ENCODE measurements around the gene EIF4E2.

The EIF4E2 gene

DNA sequence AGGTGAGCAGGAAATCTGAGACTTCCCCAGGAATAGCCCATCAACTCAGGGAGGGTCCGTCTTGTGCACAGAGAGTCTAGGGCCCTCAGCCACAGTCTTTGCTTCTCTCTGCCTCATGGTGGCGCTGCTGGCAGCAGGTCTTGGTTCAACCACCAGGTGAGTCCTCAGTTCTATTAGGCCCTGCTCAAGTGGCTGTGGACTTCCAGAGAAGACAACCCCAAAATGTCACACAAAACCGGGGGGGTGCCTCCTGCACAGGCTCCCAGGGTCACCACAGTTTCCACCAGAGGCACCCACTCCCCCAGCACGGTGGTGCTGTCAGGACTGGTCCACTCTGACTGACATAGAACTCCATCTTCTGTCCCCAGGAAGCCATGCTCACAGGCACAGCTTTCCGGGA is 13.4 kb upstream of the EIF4E2 start:
- Histone ChIP-seq H3K14ac (ENCODE audit: low read length) (no peak overlapping the region), H2BK120ac (ENCODE audit: low read depth, low read length) (no peak overlapping the region), H3K9me3 (replicated peaks in 1 of 2; ENCODE audit: control insufficient read depth in 2 of 2, insufficient read depth in 1 of 2, low read depth in 1 of 2, low read length in 2 of 2) (peaks cover 0 to 2% of the 10 kb centered on the region in 2 donors), H2BK5ac (ENCODE audit: low read length) (no peak overlapping the region), H3K36me3 (replicated peaks in 1 of 2; ENCODE audit: control insufficient read depth in 2 of 2, insufficient read depth in 2 of 2, low read length in 2 of 2) (no peaks in the 10 kb centered on the region), H4K91ac (ENCODE audit: low read depth, low read length, poor library complexity) (no peak overlapping the region), H3K79me1 (ENCODE audit: low read depth, low read length) (peaks cover 2% of the 10 kb centered on the region), H2BK12ac (ENCODE audit: low read length) (no peak overlapping the region), H3K27ac (replicated peaks; ENCODE audit: low read length) (no peak overlapping the region), H3K4ac (ENCODE audit: low read length) (no peak overlapping the region), H2BK15ac (ENCODE audit: low read length) (no peak overlapping the region), H3K23ac (ENCODE audit: low read depth, low read length, poor library complexity) (no peak overlapping the region), H3K4me3 (ENCODE audit: low read length in 2 of 2) (no peak overlapping the region), H3K27me3 (ENCODE audit: control insufficient read depth in 3 of 3, insufficient read depth in 3 of 3, low read depth in 1 of 3, low read length in 3 of 3) (no peaks in the 10 kb centered on the region), H2AK5ac (ENCODE audit: low read depth, low read length) (no peak overlapping the region), H2AFZ (ENCODE audit: low read length) (no peak overlapping the region), H3K4me1 (ENCODE audit: control insufficient read depth in 2 of 2, insufficient read depth in 1 of 2, low read depth in 1 of 2, low read length in 2 of 2) (peaks cover 6 to 17% of the 10 kb centered on the region in 2 donors), H4K8ac (ENCODE audit: low read depth, low read length) (no peak overlapping the region), H3K4me2 (ENCODE audit: insufficient read depth, low read length, poor library complexity, severe bottlenecking) (no peak overlapping the region), H3K18ac (ENCODE audit: low read length) (no peak overlapping the region), H3K9ac (ENCODE audit: low read depth, low read length, poor library complexity) (no peak overlapping the region)
- no CpG with 5 or more reads among the region's 5 CpGs for WGBS, 2 donors (ENCODE audit: extremely low coverage in 2 of 2, insufficient read length in 2 of 2, insufficient replicate concordance in 1 of 2)
- DNase-seq (ENCODE audit: low spot score): no peak

DNA sequence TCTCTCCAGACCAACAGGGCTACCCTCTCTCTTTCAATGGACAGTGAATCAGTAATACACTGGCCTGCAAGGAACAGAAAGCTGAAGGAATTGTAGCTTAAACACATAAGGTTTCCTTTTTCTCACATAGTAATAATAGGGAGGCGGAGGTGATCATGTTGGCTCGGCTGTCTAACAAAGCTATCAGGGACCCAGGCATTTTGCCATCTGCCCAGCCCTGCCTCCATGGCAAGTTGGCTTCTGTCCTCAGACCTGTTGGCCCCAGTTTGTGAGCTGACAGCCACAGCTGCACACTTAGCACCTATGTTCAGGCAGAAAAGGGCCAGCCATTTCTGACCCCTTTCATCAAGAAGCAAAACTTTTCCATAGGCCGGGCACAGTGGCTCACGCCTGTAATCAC is 13.0 kb upstream of the EIF4E2 start:
- no peak overlapping the region for H2AK5ac ChIP-seq (ENCODE audit: low read depth, low read length)
- H3K27ac ChIP-seq (replicated peaks; ENCODE audit: low read length): no peak overlapping the region
- no peak overlapping the region for H3K4me2 ChIP-seq (ENCODE audit: insufficient read depth, low read length, poor library complexity, severe bottlenecking)
- H2AFZ ChIP-seq (ENCODE audit: low read length): no peak overlapping the region
- no peak overlapping the region for H4K91ac ChIP-seq (ENCODE audit: low read depth, low read length, poor library complexity)
- H3K4me1 ChIP-seq (ENCODE audit: control insufficient read depth in 2 of 2, insufficient read depth in 1 of 2, low read depth in 1 of 2, low read length in 2 of 2): peaks cover 6 to 17% of the 10 kb centered on the region in 2 donors
- no peaks in the 10 kb centered on the region for H3K27me3 ChIP-seq (ENCODE audit: control insufficient read depth in 3 of 3, insufficient read depth in 3 of 3, low read depth in 1 of 3, low read length in 3 of 3)
- no peak overlapping the region for H2BK15ac ChIP-seq (ENCODE audit: low read length)
- no peak overlapping the region for H2BK120ac ChIP-seq (ENCODE audit: low read depth, low read length)
- no peak overlapping the region for H3K14ac ChIP-seq (ENCODE audit: low read length)
- H2BK5ac ChIP-seq (ENCODE audit: low read length): no peak overlapping the region
- H4K8ac ChIP-seq (ENCODE audit: low read depth, low read length): no peak overlapping the region
- H3K18ac ChIP-seq (ENCODE audit: low read length): no peak overlapping the region
- WGBS, 2 donors (ENCODE audit: extremely low coverage in 2 of 2, insufficient read length in 2 of 2, insufficient replicate concordance in 1 of 2): no CpG with 5 or more reads among the region's 4 CpGs
- H3K4ac ChIP-seq (ENCODE audit: low read length): no peak overlapping the region
- H3K79me1 ChIP-seq (ENCODE audit: low read depth, low read length): peaks cover 1% of the 10 kb centered on the region
- no peak for DNase-seq (ENCODE audit: low spot score)
- no peak overlapping the region for H3K9ac ChIP-seq (ENCODE audit: low read depth, low read length, poor library complexity)
- H3K36me3 ChIP-seq (replicated peaks in 1 of 2; ENCODE audit: control insufficient read depth in 2 of 2, insufficient read depth in 2 of 2, low read length in 2 of 2): no peaks in the 10 kb centered on the region
- H2BK12ac ChIP-seq (ENCODE audit: low read length): no peak overlapping the region
- H3K9me3 ChIP-seq (replicated peaks in 1 of 2; ENCODE audit: control insufficient read depth in 2 of 2, insufficient read depth in 1 of 2, low read depth in 1 of 2, low read length in 2 of 2): peaks cover 0 to 2% of the 10 kb centered on the region in 2 donors
- no peak overlapping the region for H3K4me3 ChIP-seq (ENCODE audit: low read length in 2 of 2)
- H3K23ac ChIP-seq (ENCODE audit: low read depth, low read length, poor library complexity): no peak overlapping the region

DNA sequence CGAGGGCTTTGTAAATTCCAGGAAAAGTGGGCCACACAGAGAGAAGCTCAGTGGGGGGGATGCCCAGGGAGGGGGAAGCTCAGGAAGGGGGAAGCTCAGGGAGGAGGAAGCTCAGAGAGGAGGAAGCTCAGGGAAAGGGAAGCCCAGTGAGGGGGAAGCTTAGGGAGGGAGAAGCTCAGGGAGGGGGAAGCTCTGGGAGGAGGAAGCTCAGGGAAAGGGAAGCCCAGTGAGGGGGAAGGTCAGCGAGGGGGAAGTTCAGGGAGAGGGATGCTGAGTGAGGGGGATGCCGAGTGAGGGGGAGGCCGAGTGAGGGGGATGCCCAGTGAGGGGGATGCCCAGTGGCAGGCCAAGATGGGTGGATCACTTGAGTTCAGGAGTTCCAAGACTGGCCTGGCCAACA is 11.8 kb upstream of the EIF4E2 start:
- Histone ChIP-seq H4K91ac (ENCODE audit: low read depth, low read length, poor library complexity) (no peak overlapping the region), H2BK120ac (ENCODE audit: low read depth, low read length) (no peak overlapping the region), H3K4me1 (ENCODE audit: control insufficient read depth in 2 of 2, insufficient read depth in 1 of 2, low read depth in 1 of 2, low read length in 2 of 2) (peaks cover 6 to 17% of the 10 kb centered on the region in 2 donors), H3K4ac (ENCODE audit: low read length) (no peak overlapping the region), H4K8ac (ENCODE audit: low read depth, low read length) (no peak overlapping the region), H3K27ac (replicated peaks; ENCODE audit: low read length) (no peak overlapping the region), H3K9me3 (replicated peaks in 1 of 2; ENCODE audit: control insufficient read depth in 2 of 2, insufficient read depth in 1 of 2, low read depth in 1 of 2, low read length in 2 of 2) (peaks cover 0 to 2% of the 10 kb centered on the region in 2 donors), H3K4me2 (ENCODE audit: insufficient read depth, low read length, poor library complexity, severe bottlenecking) (no peak overlapping the region), H2BK15ac (ENCODE audit: low read length) (no peak overlapping the region), H3K23ac (ENCODE audit: low read depth, low read length, poor library complexity) (no peak overlapping the region), H3K18ac (ENCODE audit: low read length) (peak overlapping the region; percentile 19), H2BK12ac (ENCODE audit: low read length) (no peak overlapping the region), H3K14ac (ENCODE audit: low read length) (no peak overlapping the region), H3K4me3 (ENCODE audit: low read length in 2 of 2) (no peak overlapping the region), H2BK5ac (ENCODE audit: low read length) (no peak overlapping the region), H2AFZ (ENCODE audit: low read length) (no peak overlapping the region), H3K27me3 (ENCODE audit: control insufficient read depth in 3 of 3, insufficient read depth in 3 of 3, low read depth in 1 of 3, low read length in 3 of 3) (no peaks in the 10 kb centered on the region), H3K36me3 (replicated peaks in 1 of 2; ENCODE audit: control insufficient read depth in 2 of 2, insufficient read depth in 2 of 2, low read length in 2 of 2) (peaks cover 0 to 2% of the 10 kb centered on the region in 2 donors), H2AK5ac (ENCODE audit: low read depth, low read length) (no peak overlapping the region), H3K79me1 (ENCODE audit: low read depth, low read length) (no peaks in the 10 kb centered on the region), H3K9ac (ENCODE audit: low read depth, low read length, poor library complexity) (no peak overlapping the region)
- no peak for DNase-seq (ENCODE audit: low spot score)
- WGBS, 2 donors (ENCODE audit: extremely low coverage in 2 of 2, insufficient read length in 2 of 2, insufficient replicate concordance in 1 of 2): no CpG with 5 or more reads among the region's 4 CpGs

DNA sequence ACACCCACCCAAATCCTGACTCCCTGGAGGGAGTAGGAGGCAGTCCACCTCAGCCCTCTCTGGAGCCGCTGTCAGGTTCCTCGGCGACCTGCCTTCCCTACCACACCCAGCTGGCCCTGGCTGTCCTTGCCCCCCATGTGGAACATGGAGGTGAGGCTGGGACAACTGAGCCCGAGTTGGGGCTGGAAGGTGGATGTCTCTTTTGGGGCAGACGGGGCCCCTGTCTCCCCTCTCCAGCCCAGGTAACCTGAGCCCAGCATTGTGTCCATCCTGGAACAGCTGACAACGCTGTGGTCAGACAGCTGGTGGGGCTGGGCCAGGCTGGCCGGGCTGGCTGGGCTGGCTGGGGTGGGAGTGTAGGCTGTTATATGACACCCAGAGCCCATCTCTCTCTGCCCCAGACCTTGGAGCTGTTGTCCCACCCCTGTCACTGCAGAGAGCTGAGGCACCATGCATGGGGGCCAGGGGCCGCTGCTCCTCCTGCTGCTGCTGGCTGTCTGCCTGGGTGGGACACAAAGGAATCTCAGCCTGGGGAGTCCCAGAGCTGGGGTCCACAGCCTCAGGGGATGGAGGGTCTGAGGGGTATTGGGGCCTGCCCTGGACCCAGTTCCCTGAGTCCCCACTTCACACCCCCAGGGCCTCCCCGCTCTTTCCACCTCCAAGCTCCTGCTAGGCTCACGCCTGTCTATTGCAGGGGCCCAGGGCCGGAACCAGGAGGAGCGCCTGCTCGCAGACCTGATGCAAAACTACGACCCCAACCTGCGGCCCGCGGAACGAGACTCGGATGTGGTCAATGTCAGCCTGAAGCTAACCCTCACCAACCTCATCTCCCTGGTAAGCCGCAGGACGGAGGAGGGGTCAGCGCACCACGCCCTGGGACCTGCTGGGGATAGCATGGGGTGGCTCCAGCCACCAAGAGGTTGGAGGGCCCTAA is 10.9 kb upstream of the EIF4E2 start, which contains the start of gene CHRNG:
Gene CHRNG (plus strand): TSS at position 395 of the 934 bp plus-strand sequence. CDS start 56 bp downstream, at position 451.
- Histone ChIP-seq H3K23ac (ENCODE audit: low read depth, low read length, poor library complexity) (peak within 1 kb of the TSS; percentile 6), H3K27me3 (ENCODE audit: control insufficient read depth in 3 of 3, insufficient read depth in 3 of 3, low read depth in 1 of 3, low read length in 3 of 3) (no peaks in the 10 kb centered on the region), H3K4me3 (ENCODE audit: low read length in 2 of 2) (no peak within 1 kb of the TSS), H4K91ac (ENCODE audit: low read depth, low read length, poor library complexity) (no peak within 1 kb of the TSS), H3K79me1 (ENCODE audit: low read depth, low read length) (peaks cover 3% of the 10 kb centered on the region), H3K14ac (ENCODE audit: low read length) (peak within 1 kb of the TSS; percentile 73), H3K9me3 (replicated peaks in 1 of 2; ENCODE audit: control insufficient read depth in 2 of 2, insufficient read depth in 1 of 2, low read depth in 1 of 2, low read length in 2 of 2) (peaks cover 0 to 2% of the 10 kb centered on the region in 2 donors), H2BK15ac (ENCODE audit: low read length) (peak within 1 kb of the TSS; percentile 71), H2BK5ac (ENCODE audit: low read length) (peak within 1 kb of the TSS; percentile 19), H2AFZ (ENCODE audit: low read length) (no peak within 1 kb of the TSS), H2AK5ac (ENCODE audit: low read depth, low read length) (peak within 1 kb of the TSS; percentile 48), H3K4me2 (ENCODE audit: insufficient read depth, low read length, poor library complexity, severe bottlenecking) (peak within 1 kb of the TSS; percentile 23), H3K18ac (ENCODE audit: low read length) (peak within 1 kb of the TSS; percentile 55), H2BK12ac (ENCODE audit: low read length) (no peak within 1 kb of the TSS), H4K8ac (ENCODE audit: low read depth, low read length) (no peak within 1 kb of the TSS), H3K27ac (replicated peaks; ENCODE audit: low read length) (no peak within 1 kb of the TSS), H3K9ac (ENCODE audit: low read depth, low read length, poor library complexity) (peak within 1 kb of the TSS; percentile 73), H2BK120ac (ENCODE audit: low read depth, low read length) (no peak within 1 kb of the TSS), H3K36me3 (replicated peaks in 1 of 2; ENCODE audit: control insufficient read depth in 2 of 2, insufficient read depth in 2 of 2, low read length in 2 of 2) (peaks cover 2 to 4% of the 10 kb centered on the region in 2 donors), H3K4me1 (ENCODE audit: control insufficient read depth in 2 of 2, insufficient read depth in 1 of 2, low read depth in 1 of 2, low read length in 2 of 2) (peaks cover 6 to 15% of the 10 kb centered on the region in 2 donors), H3K4ac (ENCODE audit: low read length) (no peak within 1 kb of the TSS)
- no peak for DNase-seq (ENCODE audit: low spot score)
- WGBS, 2 donors (ENCODE audit: extremely low coverage in 2 of 2, insufficient read length in 2 of 2, insufficient replicate concordance in 1 of 2): no CpG with 5 or more reads among the region's 23 CpGs
